A673 (cell line): ENCODE data around the gene SST.

Experiments used
- CTCF ChIP-seq: fragments of 300-800, 200-600 bp; sonication (generic); conservative IDR thresholded peaks from 2 replicates; pipeline ENCODE4 v1.5.1; 2017; ENCODE audit warnings: low read depth, mild to moderate bottlenecking, antibody characterized with exemption, low read length, moderate library complexity, mixed read lengths
- EZH2 ChIP-seq: fragments of 200-600 bp; sonication (generic); IDR thresholded peaks from 2 replicates; pipeline ENCODE4 v1.6.1; 2017; ENCODE audit warnings: borderline replicate concordance, low read depth, mild to moderate bottlenecking, mixed read lengths, antibody characterized with exemption, low read length; ENCODE audit not compliant: poor library complexity, severe bottlenecking

- no peak for TF ChIP-seq CTCF
- TF ChIP-seq EZH2, result no peak
These were observed 30.1 kb downstream of the SST start for GRCh38 chr3:187639927-187640568.
